Natural killer cell (primary cell): ENCODE results near the gene SLC38A1. TPM values are rescaled to one million over a fixed set of nuclear protein-coding genes. Genes with fewer than 3 reads are reported as not detected.

ENCODE experiments used
- ATAC-seq, 3 donors: fragments of 150-1000 bp in 2 of 3; fragments of 200-7000 bp in 1 of 3; cut with Tn5 transposase; 1 replicate in 1 of 3; 2 replicates in 2 of 3; pipeline ENCODE4 v1.10.0; 2021; ENCODE audit warnings: mild to moderate bottlenecking in 2 of 3, moderate library complexity in 2 of 3
- DNase-seq, 2 donors: peaks; one replicate each; pipeline versions ENCODE4 v3.0.0 to v3.0.0-alpha.2; 2013 to 2021; ENCODE audit warnings: mixed read lengths in 1 of 2
- H3K27ac ChIP-seq: one replicate; pipeline ENCODE4 v1.5.1; 2013; ENCODE audit warnings: mild to moderate bottlenecking, low read length
- H3K27me3 ChIP-seq: one replicate; pipeline ENCODE4 v1.6.1; 2013; ENCODE audit warnings: low read length; ENCODE audit not compliant: control insufficient read depth, insufficient read depth
- H3K36me3 ChIP-seq: one replicate; pipeline ENCODE4 v1.6.1; 2013; ENCODE audit warnings: low read length; ENCODE audit not compliant: control insufficient read depth, insufficient read depth
- H3K4me1 ChIP-seq: one replicate; pipeline ENCODE4 v1.6.1; 2013; ENCODE audit warnings: low read length; ENCODE audit not compliant: control insufficient read depth, insufficient read depth
- H3K4me3 ChIP-seq: one replicate; pipeline ENCODE4 v1.5.1; 2013; ENCODE audit warnings: low read length
- H3K9me3 ChIP-seq: one replicate; pipeline ENCODE4 v1.6.1; 2013; ENCODE audit warnings: low read length; ENCODE audit not compliant: control insufficient read depth, insufficient read depth
- H3K27ac Mint-ChIP-seq, 2 donors: one replicate each; pipeline ENCODE4 v1.8.0; 2022; ENCODE audit warnings: mild to moderate bottlenecking in 2 of 2, mixed read lengths in 2 of 2, moderate library complexity in 1 of 2
- H3K27me3 Mint-ChIP-seq, 2 donors: one replicate each; pipeline ENCODE4 v1.8.0; 2022; ENCODE audit warnings: low read depth in 2 of 2, mixed read lengths in 2 of 2
- H3K36me3 Mint-ChIP-seq: one replicate; pipeline ENCODE4 v1.8.0; 2022; ENCODE audit warnings: mixed read lengths
- H3K4me1 Mint-ChIP-seq, 2 donors: one replicate each; pipeline ENCODE4 v1.8.0; 2022; ENCODE audit warnings: mixed read lengths in 2 of 2
- H3K4me3 Mint-ChIP-seq: one replicate; pipeline ENCODE4 v1.8.0; 2022; ENCODE audit warnings: mild to moderate bottlenecking, moderate library complexity, mixed read lengths
- H3K9me3 Mint-ChIP-seq, 2 donors: one replicate each; pipeline ENCODE4 v1.8.0; 2022; ENCODE audit warnings: mixed read lengths in 2 of 2
- WGBS: methylation state at CpG from one replicate; pipeline ENCODE4 v1.1.7; 2013; ENCODE audit warnings: missing lambda C conversion rate; ENCODE audit not compliant: insufficient coverage; 5-methylcytosine and 5-hydroxymethylcytosine counted together
- intact Hi-C: fragments of 100-400 bp; cut with micrococcal nuclease; formaldehyde crosslinking; loops from one replicate; pipeline ENCODE4 v1.14.2; 2022
- total RNA-seq, 4 donors: library from RNA; stranded (reverse); fragments of 120-200 nt in 1 of 4; gene quantifications; one replicate each; pipeline versions ENCODE4 v1.2.3 to v1.2.4, GENCODE V29; 2013 to 2022
- TF ChIP-seq, protein P1 (sequence below): fragments of 200-600 bp; IDR thresholded peaks from one replicate; pipeline ENCODE4 v1.8.0; 2022; ENCODE audit warnings: antibody characterized with exemption

SLC38A1 gene
- total RNA-seq, 3 donors from 2014 or later (not counting 1 experiment from before 2014, with no cell fraction given), result 295 to 385 (median 354) TPM

DNA sequence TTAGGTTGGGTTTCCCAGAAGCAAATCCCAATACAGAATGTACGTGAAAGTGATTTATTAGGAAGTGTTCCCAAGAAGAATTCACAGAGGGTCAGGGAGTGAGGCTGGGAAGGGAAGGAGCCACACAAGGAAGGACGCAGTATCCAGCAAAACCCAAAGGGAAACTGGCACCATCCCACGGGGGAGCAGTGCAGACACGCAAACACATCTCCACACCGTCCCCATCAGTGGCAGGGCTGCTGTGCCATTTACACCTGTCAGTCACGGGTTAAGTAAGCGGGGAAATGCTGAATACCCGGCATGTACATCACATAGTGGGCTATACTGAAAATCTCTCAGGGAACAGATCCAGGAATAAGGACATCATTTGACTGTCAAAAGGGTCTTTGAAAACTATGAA is 93.9 kb downstream of the SLC38A1 start:
- H3K9me3 Mint-ChIP-seq, result no peaks in the 10 kb centered on the region
- H3K27me3 ChIP-seq, result no peaks in the 10 kb centered on the region
- no peak overlapping the region for H3K27ac ChIP-seq
- H3K9me3 ChIP-seq, result no peaks in the 10 kb centered on the region
- no peak for DNase-seq
- WGBS, result 88% methylated on average over 8 of the region's 8 CpGs
- no peaks in the 10 kb centered on the region for H3K36me3 Mint-ChIP-seq
- no peak overlapping the region for H3K4me3 ChIP-seq
- intact Hi-C loops, result no loop called here
- peaks cover 11% of the 10 kb centered on the region for H3K4me1 ChIP-seq
- H3K4me1 Mint-ChIP-seq, result peaks cover 16 to 29% of the 10 kb centered on the region in 2 donors
- H3K36me3 ChIP-seq, result no peaks in the 10 kb centered on the region
- H3K4me3 Mint-ChIP-seq, result no peak overlapping the region
- H3K27ac Mint-ChIP-seq, result no peak overlapping the region
- TF ChIP-seq, protein P1, sequence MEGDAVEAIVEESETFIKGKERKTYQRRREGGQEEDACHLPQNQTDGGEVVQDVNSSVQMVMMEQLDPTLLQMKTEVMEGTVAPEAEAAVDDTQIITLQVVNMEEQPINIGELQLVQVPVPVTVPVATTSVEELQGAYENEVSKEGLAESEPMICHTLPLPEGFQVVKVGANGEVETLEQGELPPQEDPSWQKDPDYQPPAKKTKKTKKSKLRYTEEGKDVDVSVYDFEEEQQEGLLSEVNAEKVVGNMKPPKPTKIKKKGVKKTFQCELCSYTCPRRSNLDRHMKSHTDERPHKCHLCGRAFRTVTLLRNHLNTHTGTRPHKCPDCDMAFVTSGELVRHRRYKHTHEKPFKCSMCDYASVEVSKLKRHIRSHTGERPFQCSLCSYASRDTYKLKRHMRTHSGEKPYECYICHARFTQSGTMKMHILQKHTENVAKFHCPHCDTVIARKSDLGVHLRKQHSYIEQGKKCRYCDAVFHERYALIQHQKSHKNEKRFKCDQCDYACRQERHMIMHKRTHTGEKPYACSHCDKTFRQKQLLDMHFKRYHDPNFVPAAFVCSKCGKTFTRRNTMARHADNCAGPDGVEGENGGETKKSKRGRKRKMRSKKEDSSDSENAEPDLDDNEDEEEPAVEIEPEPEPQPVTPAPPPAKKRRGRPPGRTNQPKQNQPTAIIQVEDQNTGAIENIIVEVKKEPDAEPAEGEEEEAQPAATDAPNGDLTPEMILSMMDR, result no peak
- no peak for ATAC-seq
- H3K27me3 Mint-ChIP-seq, result peaks cover 0 to under 1% of the 10 kb centered on the region in 2 donors

DNA sequence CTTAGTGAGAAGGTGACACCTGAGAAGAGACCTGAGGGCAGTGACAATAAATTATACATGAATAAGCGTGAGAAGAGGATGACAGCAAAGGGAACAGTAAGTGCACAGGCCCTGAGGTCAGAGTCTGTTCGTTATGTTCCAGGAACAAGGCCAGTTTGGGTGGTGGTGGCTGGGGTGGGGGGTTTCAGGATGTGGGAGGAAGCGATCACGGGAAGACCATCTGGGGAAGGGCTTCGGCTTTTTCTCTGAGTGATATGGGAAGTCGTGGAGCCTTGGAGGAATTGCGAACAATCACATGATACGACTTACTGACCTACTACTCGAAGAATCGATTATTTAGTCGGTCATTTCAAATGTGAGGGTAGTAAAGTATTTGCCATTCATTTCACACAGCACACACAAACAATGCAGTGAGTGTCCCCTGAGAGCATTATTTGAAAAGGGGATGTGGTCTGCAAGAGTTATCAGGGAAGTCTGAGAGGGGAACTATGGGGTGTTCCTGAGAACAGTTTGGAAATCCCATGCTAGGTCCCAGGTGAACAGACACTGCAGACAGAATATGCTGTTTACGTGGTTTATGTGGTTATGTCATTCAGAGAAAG is 94.7 kb downstream of the SLC38A1 start:
- Mint-ChIP-seq H3K4me3 (no peak overlapping the region), H3K36me3 (no peaks in the 10 kb centered on the region), H3K9me3 (no peaks in the 10 kb centered on the region), H3K27ac (no peak overlapping the region), H3K4me1 (peaks cover 8 to 22% of the 10 kb centered on the region in 2 donors), H3K27me3 (peaks cover 0 to 3% of the 10 kb centered on the region in 2 donors)
- H3K4me1 ChIP-seq, result peaks cover 11% of the 10 kb centered on the region
- H3K27ac ChIP-seq, result no peak overlapping the region
- no peaks in the 10 kb centered on the region for H3K27me3 ChIP-seq
- TF ChIP-seq, protein P1, result no peak
- no peak overlapping the region for H3K4me3 ChIP-seq
- no peaks in the 10 kb centered on the region for H3K9me3 ChIP-seq
- intact Hi-C loops, result no loop called here
- no peak for ATAC-seq
- 46% methylated on average over 9 of the region's 12 CpGs for WGBS
- H3K36me3 ChIP-seq, result no peaks in the 10 kb centered on the region
- DNase-seq, result no peak

DNA sequence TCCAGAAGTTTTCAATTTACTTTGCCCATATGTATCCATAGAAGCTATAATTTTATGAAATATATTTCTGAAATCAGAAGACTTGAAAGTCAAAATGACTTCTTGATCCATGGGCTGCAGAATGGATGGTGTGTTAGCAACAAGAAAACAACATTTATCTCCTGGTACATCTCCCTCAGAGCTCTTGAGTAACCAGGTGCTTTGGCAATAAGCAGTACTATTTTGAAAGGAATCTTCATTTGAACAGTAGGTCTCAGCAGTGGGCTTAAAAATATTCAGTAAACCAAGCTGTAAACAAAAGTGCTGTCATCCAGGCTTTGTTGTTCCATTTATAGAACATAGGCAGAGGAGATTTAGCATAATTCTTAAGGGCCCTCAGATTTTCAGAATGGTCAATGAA is 100.4 kb downstream of the SLC38A1 start:
- Histone ChIP-seq H3K4me3 (no peak overlapping the region), H3K9me3 (no peaks in the 10 kb centered on the region), H3K4me1 (no peaks in the 10 kb centered on the region), H3K27ac (no peak overlapping the region), H3K36me3 (no peaks in the 10 kb centered on the region), H3K27me3 (no peaks in the 10 kb centered on the region)
- no peaks in the 10 kb centered on the region for H3K9me3 Mint-ChIP-seq
- DNase-seq (no peak), ATAC-seq (no peak)
- intact Hi-C loops, result no loop called here
- TF ChIP-seq, protein P1, result no peak
- no peaks in the 10 kb centered on the region for H3K4me1 Mint-ChIP-seq
- H3K27ac Mint-ChIP-seq, result no peak overlapping the region
- peaks cover 0 to 3% of the 10 kb centered on the region in 2 donors for H3K27me3 Mint-ChIP-seq
- no peaks in the 10 kb centered on the region for H3K36me3 Mint-ChIP-seq
- H3K4me3 Mint-ChIP-seq, result no peak overlapping the region

DNA sequence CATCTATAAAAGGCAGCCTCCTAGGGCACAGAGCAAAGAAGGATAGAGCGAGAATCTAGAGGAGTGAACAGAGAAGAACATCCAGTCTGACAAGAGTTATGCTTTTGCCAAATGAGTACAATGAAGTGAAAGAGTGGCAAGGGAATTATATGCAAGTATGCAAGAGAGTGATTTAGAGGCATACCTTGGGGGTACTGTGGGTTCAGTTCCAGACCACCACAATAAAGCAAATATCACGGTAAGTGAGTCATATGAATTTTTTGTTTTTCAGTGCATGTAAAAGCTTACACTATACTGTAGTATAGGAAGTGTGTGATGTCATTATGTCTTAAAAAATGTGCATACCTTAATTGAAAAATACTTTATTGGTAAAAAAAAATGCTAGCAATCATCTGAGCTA is 101.4 kb downstream of the SLC38A1 start:
- Histone ChIP-seq H3K27me3 (no peaks in the 10 kb centered on the region), H3K9me3 (no peaks in the 10 kb centered on the region), H3K4me1 (no peaks in the 10 kb centered on the region), H3K27ac (no peak overlapping the region), H3K4me3 (no peak overlapping the region), H3K36me3 (no peaks in the 10 kb centered on the region)
- no peaks in the 10 kb centered on the region for H3K9me3 Mint-ChIP-seq
- ATAC-seq, result no peak
- H3K4me1 Mint-ChIP-seq, result no peaks in the 10 kb centered on the region
- no peaks in the 10 kb centered on the region for H3K36me3 Mint-ChIP-seq
- no peak overlapping the region for H3K4me3 Mint-ChIP-seq
- no peak overlapping the region for H3K27ac Mint-ChIP-seq
- H3K27me3 Mint-ChIP-seq, result peaks cover 0 to 3% of the 10 kb centered on the region in 2 donors
- intact Hi-C loops, result no loop called here
- no peak for DNase-seq
- TF ChIP-seq, protein P1, result no peak
- WGBS, result 100% methylated on average over 1 of the region's 2 CpGs
